Hematopoietic multipotent progenitor cell (in vitro differentiated cells): ENCODE data around the gene MSH6. TPM values are rescaled to one million over a fixed set of nuclear protein-coding genes. Genes with fewer than 3 reads are reported as not detected.
"Not testable (repeated sequence)": the region's sequence is repeated elsewhere in the genome, so short reads cannot be mapped to it uniquely, and the experiment has no call there.

ENCODE experiments used
- DNase-seq, 3 donors: peaks; one replicate each; pipeline ENCODE4 v3.0.0-alpha.2; 2011 to 2015; ENCODE audit warnings: low read depth in 2 of 3, low spot score in 2 of 3
- small RNA-seq: library from RNA; depleted of rRNA; stranded (forward); fragments of <200 nt; gene quantifications from one replicate; pipeline ENCODE3, GENCODE V24; 2012
- total RNA-seq: library from RNA; depleted of rRNA; stranded (reverse); fragments of >200 nt; gene quantifications from one replicate; pipeline ENCODE4 v1.2.3, GENCODE V29; 2012

Gene MSH6
- total RNA-seq, 1 donor: 71.9 TPM

DNA sequence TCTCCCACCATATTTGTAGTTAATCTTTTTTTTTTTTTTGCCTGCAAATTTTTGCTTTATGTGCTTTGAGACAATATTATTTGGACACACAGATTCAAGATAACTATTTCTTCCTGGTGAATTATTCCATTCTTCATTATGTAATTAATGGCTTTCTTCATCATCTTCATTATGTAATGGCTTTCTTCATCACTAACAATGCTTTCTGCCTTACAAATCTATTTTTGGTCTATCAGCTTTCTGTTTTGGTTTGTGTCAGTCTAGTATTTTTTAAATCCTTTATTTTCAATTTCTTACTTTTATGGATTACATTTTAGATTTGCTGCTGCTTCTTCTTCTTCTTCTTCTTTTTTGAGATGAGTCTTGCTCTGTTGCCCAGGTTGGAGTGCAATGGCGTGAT lies 60.5 kb downstream of the MSH6 start:
- no peak for DNase-seq

- no peak for DNase-seq
These were observed 61.2 kb downstream of the MSH6 start for GRCh38 chr2:47844162-47844561.

GRCh38 chr2:47849368-47849767 lies 66.4 kb downstream of the MSH6 start:
- no peak for DNase-seq

DNA sequence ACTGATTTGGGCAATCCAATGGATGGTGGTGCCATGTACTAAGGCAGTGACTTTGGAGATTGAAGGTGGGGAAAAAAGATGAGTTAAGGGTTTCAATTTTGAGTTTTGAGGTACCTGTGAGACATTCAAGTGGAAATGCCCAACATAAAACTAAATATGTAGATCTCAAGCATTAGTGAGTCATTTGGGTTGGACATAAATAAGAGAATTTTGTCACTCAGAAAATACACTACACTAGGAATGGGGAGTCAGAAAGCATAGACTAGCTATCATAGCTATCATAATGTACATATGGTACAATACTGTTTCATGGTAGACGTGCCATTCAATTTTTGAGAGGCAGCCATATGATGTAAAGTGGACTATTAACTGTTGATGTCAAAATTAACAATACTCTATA lies 67.3 kb downstream of the MSH6 start:
- DNase-seq: no peak

DNA sequence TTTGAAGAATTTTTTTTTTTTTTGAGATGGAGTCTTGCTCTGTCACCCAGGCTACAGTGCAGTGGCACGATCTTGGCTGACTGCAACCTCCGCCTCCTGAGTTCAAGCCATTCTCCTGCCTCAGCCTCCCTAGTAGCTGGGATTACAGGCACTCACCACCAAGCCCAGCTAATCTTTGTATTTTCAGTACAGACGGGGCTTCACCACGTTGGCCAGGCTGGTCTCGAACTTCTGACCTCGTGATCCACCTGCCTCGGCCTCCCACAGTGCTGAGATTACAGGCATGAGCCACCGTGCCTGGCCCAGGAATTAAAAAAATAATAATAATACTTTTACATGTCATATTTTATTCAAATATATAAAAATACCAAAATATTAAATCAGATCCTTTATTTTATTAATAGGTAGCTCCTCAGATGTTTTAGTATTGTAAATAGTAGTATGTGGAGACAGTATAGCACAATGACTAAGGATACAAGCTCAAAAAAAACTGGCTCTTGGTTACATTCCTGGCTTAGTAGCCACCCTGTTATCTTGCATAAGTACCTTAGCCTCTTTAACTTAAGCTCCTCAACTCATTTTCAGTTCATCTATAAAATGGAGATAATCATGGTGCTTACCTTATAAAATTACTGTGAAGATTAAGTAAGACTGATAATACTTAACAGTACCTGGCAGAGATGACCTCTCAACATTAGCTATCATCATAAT lies 70.3 kb downstream of the MSH6 start:
- DNase-seq: not testable (repeated sequence)

Small RNAs within 50 kb of the gene (small RNA-seq; reads per million reads assigned to genes)
- gene RF00026 (not detected), gene RPL36AP15 (not detected)

Other genes starting within 250 kb of the MSH6 start
- under 0.01 TPM for gene KCNK12, start 212.2 kb upstream of the MSH6 start, total RNA-seq
- 37.2 TPM for gene FBXO11, start 123.4 kb downstream of the MSH6 start, total RNA-seq